Activated T-cell treated with anti-CD3 and anti-CD28 coated beads, Interleukin-2, amount 50 U/mL, for 24 hours (primary cell): ENCODE measurements around the gene CD33.

Experiments used
- DNase-seq: peaks from one replicate; pipeline ENCODE4 v3.0.0-alpha.2; 2020
- H3K27ac Mint-ChIP-seq: 2 replicates; pipeline ENCODE4 v1.8.0; 2020; ENCODE audit warnings: mild to moderate bottlenecking, mixed read lengths
- H3K27me3 Mint-ChIP-seq: 2 replicates; pipeline ENCODE4 v1.8.0; 2020; ENCODE audit warnings: mixed read lengths
- H3K36me3 Mint-ChIP-seq: 2 replicates; pipeline ENCODE4 v1.8.0; 2020; ENCODE audit warnings: low read depth, mixed read lengths
- H3K4me1 Mint-ChIP-seq: 2 replicates; pipeline ENCODE4 v1.8.0; 2020; ENCODE audit warnings: low read depth, mixed read lengths
- H3K4me3 Mint-ChIP-seq: 2 replicates; pipeline ENCODE4 v1.8.0; 2020; ENCODE audit warnings: mild to moderate bottlenecking, moderate library complexity, mixed read lengths
- H3K9me3 Mint-ChIP-seq: 2 replicates; pipeline ENCODE4 v1.8.0; 2020; ENCODE audit warnings: mixed read lengths

CD33 gene

GRCh38 chr19:51259348-51260245 is 34.7 kb downstream of the CD33 start:
- DNase-seq, result peak; percentile 48
- Mint-ChIP-seq H3K4me3 (no peak overlapping the region), H3K27me3 (peaks cover 37% of the 10 kb centered on the region), H3K36me3 (no peaks in the 10 kb centered on the region), H3K9me3 (no peaks in the 10 kb centered on the region), H3K27ac (no peak overlapping the region), H3K4me1 (peaks cover 12% of the 10 kb centered on the region)

GRCh38 chr19:51263808-51264207 is 38.9 kb downstream of the CD33 start:
- Mint-ChIP-seq H3K27ac (no peak overlapping the region), H3K4me3 (no peak overlapping the region), H3K27me3 (peaks cover 24% of the 10 kb centered on the region), H3K9me3 (no peaks in the 10 kb centered on the region), H3K36me3 (no peaks in the 10 kb centered on the region), H3K4me1 (no peaks in the 10 kb centered on the region)
- no peak for DNase-seq

GRCh38 chr19:51271067-51271466 is 46.2 kb downstream of the CD33 start:
- no peaks in the 10 kb centered on the region for H3K36me3 Mint-ChIP-seq
- no peak overlapping the region for H3K4me3 Mint-ChIP-seq
- H3K27ac Mint-ChIP-seq, result no peak overlapping the region
- H3K9me3 Mint-ChIP-seq, result no peaks in the 10 kb centered on the region
- H3K4me1 Mint-ChIP-seq, result peaks cover 18% of the 10 kb centered on the region
- DNase-seq, result no peak
- peaks cover 8% of the 10 kb centered on the region for H3K27me3 Mint-ChIP-seq

GRCh38 chr19:51272183-51272810 is 47.4 kb downstream of the CD33 start:
- H3K4me3 Mint-ChIP-seq, result no peak overlapping the region
- DNase-seq, result no peak
- peak overlapping the region; percentile 9 for H3K27ac Mint-ChIP-seq

GRCh38 chr19:51274049-51274770 is 49.3 kb downstream of the CD33 start:
- Mint-ChIP-seq H3K27ac (no peak overlapping the region), H3K27me3 (peaks cover 29% of the 10 kb centered on the region), H3K9me3 (no peaks in the 10 kb centered on the region), H3K4me3 (no peak overlapping the region), H3K36me3 (no peaks in the 10 kb centered on the region), H3K4me1 (peaks cover 18% of the 10 kb centered on the region)
- no peak for DNase-seq

More at GRCh38 chr19:51272183-51272810, 47.4 kb downstream of the CD33 start:
- H3K4me1 Mint-ChIP-seq, result peaks cover 18% of the 10 kb centered on the region
- H3K36me3 Mint-ChIP-seq, result no peaks in the 10 kb centered on the region
- H3K27me3 Mint-ChIP-seq, result peaks cover 14% of the 10 kb centered on the region
- no peaks in the 10 kb centered on the region for H3K9me3 Mint-ChIP-seq

GRCh38 chr19:51277112-51277511 is 52.2 kb downstream of the CD33 start:
- Mint-ChIP-seq H3K4me3 (no peak overlapping the region), H3K9me3 (no peaks in the 10 kb centered on the region), H3K27me3 (peaks cover 28% of the 10 kb centered on the region), H3K36me3 (no peaks in the 10 kb centered on the region), H3K4me1 (peaks cover 13% of the 10 kb centered on the region), H3K27ac (no peak overlapping the region)
- DNase-seq, result no peak

GRCh38 chr19:51282335-51282734 is 57.5 kb downstream of the CD33 start:
- Mint-ChIP-seq H3K36me3 (no peaks in the 10 kb centered on the region), H3K4me3 (no peak overlapping the region), H3K27me3 (peaks cover 35% of the 10 kb centered on the region), H3K4me1 (no peaks in the 10 kb centered on the region), H3K27ac (no peak overlapping the region), H3K9me3 (peaks cover 5% of the 10 kb centered on the region)
- DNase-seq, result no peak

- peaks cover 17% of the 10 kb centered on the region for H3K27me3 Mint-ChIP-seq
- H3K4me1 Mint-ChIP-seq, result no peaks in the 10 kb centered on the region
- no peak overlapping the region for H3K4me3 Mint-ChIP-seq
- no peaks in the 10 kb centered on the region for H3K36me3 Mint-ChIP-seq
- DNase-seq, result no peak
- H3K9me3 Mint-ChIP-seq, result peaks cover 5% of the 10 kb centered on the region
- H3K27ac Mint-ChIP-seq, result no peak overlapping the region
These were observed 60.8 kb downstream of the CD33 start for GRCh38 chr19:51285682-51286081.
